H9 (cell line): ENCODE data around the gene OTOS. TPM values are rescaled to one million over a fixed set of nuclear protein-coding genes. Genes with fewer than 3 reads are reported as not detected.

ENCODE experiments used
- DNase-seq: peaks from one replicate; pipeline ENCODE4 v3.0.0-alpha.2; 2017
- H2AFZ ChIP-seq: one replicate; pipeline ENCODE4 v1.6.1; 2013; ENCODE audit warnings: mild to moderate bottlenecking, low read length, control low read depth, moderate library complexity
- H2AK5ac ChIP-seq: 2 replicates; pipeline ENCODE4 v1.6.1; 2013; ENCODE audit warnings: low read length, control low read depth, mixed read lengths; ENCODE audit not compliant: insufficient read length
- H2BK120ac ChIP-seq: one replicate; pipeline ENCODE4 v1.6.1; 2013; ENCODE audit warnings: low read depth, mild to moderate bottlenecking, low read length, control low read depth, inconsistent platforms; ENCODE audit not compliant: poor library complexity, severe bottlenecking
- H2BK12ac ChIP-seq: 2 replicates; pipeline ENCODE4 v1.6.1; 2013; ENCODE audit warnings: low read length, control low read depth, mixed read lengths, low read depth; ENCODE audit not compliant: insufficient read length
- H2BK15ac ChIP-seq: 2 replicates; pipeline ENCODE4 v1.6.1; 2013; ENCODE audit warnings: low read depth, low read length, control low read depth
- H2BK20ac ChIP-seq: one replicate; pipeline ENCODE4 v1.6.1; 2013; ENCODE audit warnings: low read depth, mild to moderate bottlenecking, low read length, control low read depth, inconsistent platforms; ENCODE audit not compliant: poor library complexity, severe bottlenecking
- H2BK5ac ChIP-seq: 2 replicates; pipeline ENCODE4 v1.6.1; 2013; ENCODE audit warnings: low read length, control low read depth, mixed read lengths; ENCODE audit not compliant: insufficient read length
- H3K14ac ChIP-seq: 2 replicates; pipeline ENCODE4 v1.6.1; 2013; ENCODE audit warnings: low read length, control low read depth; ENCODE audit not compliant: insufficient read depth
- H3K18ac ChIP-seq: 2 replicates; pipeline ENCODE4 v1.6.1; 2013; ENCODE audit warnings: low read depth, mild to moderate bottlenecking, mixed read lengths, low read length, control low read depth; ENCODE audit not compliant: insufficient read length
- H3K23ac ChIP-seq: 2 replicates; pipeline ENCODE4 v1.6.1; 2013; ENCODE audit warnings: low read length, control low read depth, mixed read lengths, low read depth; ENCODE audit not compliant: insufficient read length
- H3K23me2 ChIP-seq: 2 replicates; pipeline ENCODE4 v1.6.1; 2013; ENCODE audit warnings: low read depth, mild to moderate bottlenecking, mixed read lengths, low read length, control low read depth; ENCODE audit not compliant: insufficient read length, poor library complexity, severe bottlenecking
- H3K27ac ChIP-seq: 2 replicates; pipeline ENCODE4 v1.5.1; 2013; ENCODE audit warnings: low read length, control low read depth, mixed read lengths, low read depth; ENCODE audit not compliant: insufficient read length
- H3K27me3 ChIP-seq: 2 replicates; pipeline ENCODE4 v1.6.1; 2013; ENCODE audit warnings: low read length, control low read depth, inconsistent platforms; ENCODE audit not compliant: insufficient read depth
- H3K4ac ChIP-seq: 2 replicates; pipeline ENCODE4 v1.6.1; 2013; ENCODE audit warnings: low read depth, mild to moderate bottlenecking, control low read depth, inconsistent platforms, low read length, moderate library complexity
- H3K4me1 ChIP-seq: 2 replicates; pipeline ENCODE4 v1.6.1; 2013; ENCODE audit warnings: low read length, control low read depth, inconsistent platforms; ENCODE audit not compliant: insufficient read depth
- H3K4me2 ChIP-seq: 2 replicates; pipeline ENCODE4 v1.6.1; 2013; ENCODE audit warnings: low read length, control low read depth, mixed read lengths; ENCODE audit not compliant: insufficient read length, insufficient read depth
- H3K56ac ChIP-seq: 2 replicates; pipeline ENCODE4 v1.6.1; 2013; ENCODE audit warnings: low read depth, mild to moderate bottlenecking, mixed read lengths, low read length, control low read depth; ENCODE audit not compliant: insufficient read length
- H3K79me1 ChIP-seq: 2 replicates; pipeline ENCODE4 v1.6.1; 2013; ENCODE audit warnings: low read depth, mild to moderate bottlenecking, moderate library complexity, low read length, control low read depth, inconsistent platforms; ENCODE audit not compliant: insufficient read depth, poor library complexity, severe bottlenecking
- H3K79me2 ChIP-seq: 2 replicates; pipeline ENCODE4 v1.6.1; 2013; ENCODE audit warnings: low read length, control low read depth, inconsistent platforms; ENCODE audit not compliant: insufficient read depth
- H3K9ac ChIP-seq: 2 replicates; pipeline ENCODE4 v1.6.1; 2013; ENCODE audit warnings: low read length, control low read depth, mixed read lengths; ENCODE audit not compliant: insufficient read length; ENCODE audit errors: extremely low read depth
- H3K9me3 ChIP-seq: one replicate; pipeline ENCODE4 v1.6.1; 2013; ENCODE audit warnings: low read depth, low read length, inconsistent platforms; ENCODE audit not compliant: control insufficient read depth
- H3T11ph ChIP-seq: one replicate; pipeline ENCODE4 v1.6.1; 2013; ENCODE audit warnings: mild to moderate bottlenecking, low read length, control low read depth, inconsistent platforms
- H4K20me1 ChIP-seq: one replicate; pipeline ENCODE4 v1.6.1; 2013; ENCODE audit not compliant: control insufficient read depth, insufficient read length, insufficient read depth
- H4K5ac ChIP-seq: 2 replicates; pipeline ENCODE4 v1.6.1; 2013; ENCODE audit warnings: low read depth, mild to moderate bottlenecking, mixed read lengths, low read length, control low read depth; ENCODE audit not compliant: insufficient read length
- H4K8ac ChIP-seq: replicated peaks from 2 replicates; pipeline ENCODE4 v1.6.1; 2013; ENCODE audit warnings: low read length, control low read depth, mixed read lengths, low read depth; ENCODE audit not compliant: insufficient read length
- H4K91ac ChIP-seq: 2 replicates; pipeline ENCODE4 v1.6.1; 2013; ENCODE audit warnings: low read depth, mild to moderate bottlenecking, moderate library complexity, mixed read lengths, low read length, control low read depth; ENCODE audit not compliant: insufficient read length
- H3K27ac Mint-ChIP-seq, 3 experiments: 2 replicates in 2 of 3; 3 replicates in 1 of 3; pipeline ENCODE4 v1.8.0; 2020 to 2021; ENCODE audit warnings: mixed read lengths in 3 of 3, mild to moderate bottlenecking in 1 of 3, moderate library complexity in 1 of 3
- H3K27me3 Mint-ChIP-seq: 2 replicates; pipeline ENCODE4 v1.8.0; 2021; ENCODE audit warnings: low read depth, mild to moderate bottlenecking, moderate library complexity, mixed read lengths
- H3K36me3 Mint-ChIP-seq, 3 experiments: 2 replicates in 2 of 3; 3 replicates in 1 of 3; pipeline ENCODE4 v1.8.0; 2020 to 2021; ENCODE audit warnings: low read depth in 3 of 3, mixed read lengths in 3 of 3; ENCODE audit not compliant: insufficient read depth in 1 of 3
- H3K4me1 Mint-ChIP-seq, 2 experiments: 2 replicates each; pipeline ENCODE4 v1.8.0; 2020; ENCODE audit warnings: mixed read lengths in 2 of 2
- H3K4me3 Mint-ChIP-seq, 2 experiments: 2 replicates in 1 of 2; 3 replicates in 1 of 2; pipeline ENCODE4 v1.8.0; 2020 to 2021; ENCODE audit warnings: mild to moderate bottlenecking in 2 of 2, mixed read lengths in 2 of 2, moderate library complexity in 1 of 2
- H3K9me3 Mint-ChIP-seq, 2 experiments: 2 replicates in 1 of 2; 3 replicates in 1 of 2; pipeline ENCODE4 v1.8.0; 2020; ENCODE audit warnings: mild to moderate bottlenecking in 2 of 2, mixed read lengths in 2 of 2, moderate library complexity in 1 of 2
- WGBS: extraction: QIAGEN DNeasy Blood & Tissue Kit; methylation state at CpG from one replicate; pipeline ENCODE4 v1.1.7; 2013; ENCODE audit warnings: missing lambda C conversion rate, low lambda C conversion rate, mixed read lengths; ENCODE audit not compliant: insufficient read length; ENCODE audit errors: extremely low coverage; 5-methylcytosine and 5-hydroxymethylcytosine counted together
- total RNA-seq: library from RNA; stranded (reverse); gene quantifications from 2 replicates; pipeline ENCODE4 v1.2.1, GENCODE V29; 2021
- TF ChIP-seq, protein P1 (sequence below): fragments of 200-600 bp; sonication (generic); conservative IDR thresholded peaks from 3 replicates; pipeline ENCODE4 v1.8.0; 2021; ENCODE audit warnings: antibody characterized with exemption, mild to moderate bottlenecking

Gene OTOS
- total RNA-seq, 1 experiment from 2014 or later = not detected

DNA sequence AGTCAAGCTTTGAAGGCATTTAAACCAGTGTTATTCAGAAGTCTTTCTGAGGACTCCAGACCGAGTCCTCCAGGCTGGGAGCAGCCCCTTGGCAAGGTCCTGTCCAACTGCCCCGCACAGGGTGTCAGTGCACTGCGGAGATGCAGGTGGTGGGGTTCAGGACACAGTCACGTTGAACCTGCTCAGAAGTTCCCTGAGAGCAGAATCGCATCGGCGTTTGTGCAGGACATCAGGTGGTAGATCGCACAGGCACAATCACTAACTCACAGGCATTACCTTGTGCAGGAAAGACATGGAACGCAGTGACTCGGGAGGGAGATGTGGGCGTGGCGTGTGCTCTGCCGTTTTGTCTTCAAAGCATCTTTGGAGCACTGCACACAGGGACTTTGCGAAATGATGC lies 14.7 kb downstream of the OTOS start:
- H3K4me3 Mint-ChIP-seq = no peak overlapping the region
- H2BK20ac ChIP-seq = no peak overlapping the region
- no peaks in the 10 kb centered on the region; the same call in 1 of the 2 replicates for H3K27me3 Mint-ChIP-seq
- no peak overlapping the region for H3K14ac ChIP-seq
- no peaks in the 10 kb centered on the region for H3K79me2 ChIP-seq
- no peaks in the 10 kb centered on the region for H3K79me1 ChIP-seq
- H2AFZ ChIP-seq = no peak overlapping the region
- peaks cover 24 to 45% (median 38%) of the 10 kb centered on the region in 3 experiments; a peak in 6 of 7 replicates for H3K36me3 Mint-ChIP-seq
- no peak overlapping the region for H2BK12ac ChIP-seq
- H3K9ac ChIP-seq = no peak overlapping the region
- H3T11ph ChIP-seq = no peak overlapping the region
- TF ChIP-seq, protein P1, sequence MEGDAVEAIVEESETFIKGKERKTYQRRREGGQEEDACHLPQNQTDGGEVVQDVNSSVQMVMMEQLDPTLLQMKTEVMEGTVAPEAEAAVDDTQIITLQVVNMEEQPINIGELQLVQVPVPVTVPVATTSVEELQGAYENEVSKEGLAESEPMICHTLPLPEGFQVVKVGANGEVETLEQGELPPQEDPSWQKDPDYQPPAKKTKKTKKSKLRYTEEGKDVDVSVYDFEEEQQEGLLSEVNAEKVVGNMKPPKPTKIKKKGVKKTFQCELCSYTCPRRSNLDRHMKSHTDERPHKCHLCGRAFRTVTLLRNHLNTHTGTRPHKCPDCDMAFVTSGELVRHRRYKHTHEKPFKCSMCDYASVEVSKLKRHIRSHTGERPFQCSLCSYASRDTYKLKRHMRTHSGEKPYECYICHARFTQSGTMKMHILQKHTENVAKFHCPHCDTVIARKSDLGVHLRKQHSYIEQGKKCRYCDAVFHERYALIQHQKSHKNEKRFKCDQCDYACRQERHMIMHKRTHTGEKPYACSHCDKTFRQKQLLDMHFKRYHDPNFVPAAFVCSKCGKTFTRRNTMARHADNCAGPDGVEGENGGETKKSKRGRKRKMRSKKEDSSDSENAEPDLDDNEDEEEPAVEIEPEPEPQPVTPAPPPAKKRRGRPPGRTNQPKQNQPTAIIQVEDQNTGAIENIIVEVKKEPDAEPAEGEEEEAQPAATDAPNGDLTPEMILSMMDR = no peak
- no peak overlapping the region for H3K4me2 ChIP-seq
- peak; percentile 4 for DNase-seq
- peak overlapping the region in 1 of 3 experiments; percentile 37; a peak in 1 of 7 replicates for H3K27ac Mint-ChIP-seq
- no CpG with 5 or more reads among the region's 14 CpGs for WGBS
- no peak overlapping the region for H4K8ac ChIP-seq
- H3K56ac ChIP-seq = no peak overlapping the region
- no peaks in the 10 kb centered on the region for H3K23me2 ChIP-seq
- no peak overlapping the region for H3K27ac ChIP-seq
- H3K27me3 ChIP-seq = no peaks in the 10 kb centered on the region
- H3K18ac ChIP-seq = no peak overlapping the region
- H2BK120ac ChIP-seq = no peak overlapping the region
- no peak overlapping the region for H4K5ac ChIP-seq
- no peak overlapping the region for H2BK15ac ChIP-seq
- H3K4me1 Mint-ChIP-seq = no peaks in the 10 kb centered on the region
- H3K9me3 ChIP-seq = no peaks in the 10 kb centered on the region
- no peak overlapping the region for H3K4ac ChIP-seq
- H4K91ac ChIP-seq = no peak overlapping the region
- H2AK5ac ChIP-seq = no peak overlapping the region
- no peak overlapping the region for H3K23ac ChIP-seq
- H3K4me1 ChIP-seq = no peaks in the 10 kb centered on the region
- no peaks in the 10 kb centered on the region for H4K20me1 ChIP-seq
- H2BK5ac ChIP-seq = no peak overlapping the region
- no peaks in the 10 kb centered on the region for H3K9me3 Mint-ChIP-seq
